ENCODE data around the gene GID8. TPM values are rescaled to one million over a fixed set of nuclear protein-coding genes. Genes with fewer than 3 reads are reported as not detected.

GID8 gene
- total and polyA plus RNA-seq, 11 donors, result 6.2 to 22.2 (median 15.9) TPM

GRCh38 chr20:62897666-62898065 lies 40.3 kb upstream of the GID8 start:
- WGBS, 4 donors, result 71 to 78% (median 75%) methylated on average over 11 of the region's 11 CpGs
- Histone ChIP-seq H3K27ac (peak overlapping the region in 1 of 12 donors; percentile 55), H3K36me3 (peaks cover 0 to 68% (median 54%) of the 10 kb centered on the region in 9 donors), H3K27me3 (no peaks in the 10 kb centered on the region), H3K4me3 (no peak overlapping the region), H3K9me3 (no peaks in the 10 kb centered on the region), H3K4me1 (peaks cover 6 to 28% (median 16%) of the 10 kb centered on the region in 12 donors)
- intact Hi-C loops (cut with DNase I), result loop anchor here in 2 of 10 donors (5.0 kb wide), 2 partner anchors 110 to 115 kb away; partner anchors contain the start of gene BHLHE23 (in 1 of the 2)
- no peak for TF ChIP-seq CTCF (IDR thresholded peaks at IDR 0.05)
- TF ChIP-seq POLR2A (IDR thresholded peaks at IDR 0.05), result no peak
- DNase-seq, result no peak
- no peak for ATAC-seq

GRCh38 chr20:62898093-62898964 lies 39.6 kb upstream of the GID8 start:
- Histone ChIP-seq H3K36me3 (peaks cover 2 to 68% (median 54%) of the 10 kb centered on the region in 9 donors), H3K27ac (peak overlapping the region in 1 of 12 donors; percentile 55)

DNA sequence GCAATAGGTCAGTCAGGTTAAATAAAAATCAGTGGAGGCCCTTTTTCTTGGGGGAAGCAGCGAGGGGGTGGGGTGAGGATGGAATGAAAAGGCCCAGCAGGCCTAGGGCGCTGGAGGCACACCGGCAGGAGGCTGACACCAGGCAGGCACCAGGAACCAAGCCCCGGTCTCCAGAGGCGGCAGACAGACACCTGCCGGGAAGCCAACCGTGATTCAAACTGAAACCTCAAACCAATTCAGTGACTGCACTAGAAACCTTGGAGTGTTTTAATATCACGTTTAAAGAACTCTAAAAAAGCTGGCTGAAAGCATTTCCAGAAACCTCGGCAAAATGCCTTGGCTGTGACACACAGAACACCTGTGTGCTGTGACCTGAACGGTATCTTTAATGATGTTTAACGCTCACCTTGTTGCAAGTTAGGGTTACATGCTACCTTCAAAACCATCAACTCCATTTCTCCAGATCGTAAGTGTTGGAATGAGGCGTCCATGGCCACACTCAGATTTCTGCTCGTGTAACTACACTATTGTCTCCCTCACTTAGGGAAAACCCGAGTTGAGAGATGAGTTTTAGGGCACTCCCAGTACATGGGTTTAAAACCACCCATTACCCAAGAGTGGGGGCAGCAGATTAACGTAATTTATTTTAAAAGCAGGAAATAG lies 38.8 kb upstream of the GID8 start:
- intact Hi-C loops (cut with DNase I), result loop anchor here in 2 of 10 donors (5.0 kb wide), 2 partner anchors 108 to 113 kb away; partner anchors contain the start of gene BHLHE23 (in 1 of the 2)
- ATAC-seq (no peak), DNase-seq (no peak)
- Histone ChIP-seq H3K27ac (no peak overlapping the region), H3K36me3 (peaks cover 3 to 68% (median 54%) of the 10 kb centered on the region in 9 donors), H3K9me3 (no peaks in the 10 kb centered on the region), H3K27me3 (no peaks in the 10 kb centered on the region), H3K4me3 (no peak overlapping the region), H3K4me1 (peaks cover 6 to 28% (median 16%) of the 10 kb centered on the region in 12 donors)
- TF ChIP-seq CTCF (IDR thresholded peaks at IDR 0.05) (no peak), POLR2A (IDR thresholded peaks at IDR 0.05) (no peak)
- WGBS, 4 donors, result 39 to 49% (median 47%) methylated on average over 16 of the region's 16 CpGs

More at GRCh38 chr20:62898093-62898964, 39.6 kb upstream of the GID8 start:
- no peak for ATAC-seq
- WGBS, 4 donors, result 80 to 87% (median 81%) methylated on average over 16 of the region's 16 CpGs
- Histone ChIP-seq H3K27me3 (no peaks in the 10 kb centered on the region), H3K4me3 (no peak overlapping the region), H3K4me1 (peaks cover 6 to 28% (median 16%) of the 10 kb centered on the region in 12 donors), H3K9me3 (no peaks in the 10 kb centered on the region)
- no peak for TF ChIP-seq POLR2A (IDR thresholded peaks at IDR 0.05)
- TF ChIP-seq CTCF (IDR thresholded peaks at IDR 0.05), result no peak
- DNase-seq, result no peak
- intact Hi-C loops (cut with DNase I), result loop anchor here in 2 of 10 donors (5.0 kb wide), 2 partner anchors 109 to 114 kb away; partner anchors contain the start of gene BHLHE23 (in 1 of the 2)
